HepG2 (cell line): ENCODE results near the gene TTLL10. TPM values are rescaled to one million over a fixed set of nuclear protein-coding genes. Genes with fewer than 3 reads are reported as not detected.

Experiments
- ASH2L ChIP-seq: fragments of 300-600, 200-600 bp; sonication (generic); IDR thresholded peaks from 2 replicates; pipeline ENCODE4 v1.7.0; 2017; ENCODE audit warnings: low read depth, mild to moderate bottlenecking, moderate library complexity, mixed read lengths, low read length; ENCODE audit not compliant: insufficient read length
- HNRNPL ChIP-seq: fragments of 200-400 bp; formaldehyde crosslinking; IDR thresholded peaks from 2 replicates; pipeline ENCODE4 v1.6.1; 2017; ENCODE audit warnings: mild to moderate bottlenecking, low read depth, low read length
- JUN ChIP-seq: sonication (generic); formaldehyde crosslinking; IDR thresholded peaks from 2 replicates; pipeline ENCODE4 v1.4.0; 2020; ENCODE audit warnings: mild to moderate bottlenecking, missing genetic modification reagents
- KAT7 ChIP-seq: IDR thresholded peaks from 2 replicates; pipeline ENCODE4 v1.6.1; 2018; ENCODE audit warnings: borderline replicate concordance, missing compliant biosample characterization
- KDM6A ChIP-seq: IDR thresholded peaks from 2 replicates; pipeline ENCODE4 v1.6.1; 2016; ENCODE audit warnings: low read depth
- PCBP1 ChIP-seq: fragments of 200-400 bp; formaldehyde crosslinking; IDR thresholded peaks from 2 replicates; pipeline ENCODE4 v1.6.1; 2017; ENCODE audit warnings: mild to moderate bottlenecking, low read depth, low read length, borderline replicate concordance
- PHF21A ChIP-seq: sonication (generic); formaldehyde crosslinking; IDR thresholded peaks from 2 replicates; pipeline ENCODE4 v1.5.0; 2020; ENCODE audit warnings: mild to moderate bottlenecking, missing genetic modification reagents
- RBFOX2 ChIP-seq: fragments of 200-400 bp; formaldehyde crosslinking; IDR thresholded peaks from 2 replicates; pipeline ENCODE4 v1.6.1; 2017; ENCODE audit warnings: low read depth, mild to moderate bottlenecking, low read length
- SMAD3 ChIP-seq: sonication (generic); formaldehyde crosslinking; IDR thresholded peaks from 2 replicates; pipeline ENCODE4 v1.4.0; 2020; ENCODE audit warnings: missing genetic modification reagents
- TAF1 ChIP-seq: sonication (generic); formaldehyde crosslinking; IDR thresholded peaks from 2 replicates; pipeline ENCODE4 v1.4.0; 2020; ENCODE audit warnings: missing genetic modification reagents
- U2AF1 ChIP-seq: fragments of 200-400 bp; formaldehyde crosslinking; optimal IDR thresholded peaks from 2 replicates; pipeline ENCODE3; 2017; ENCODE audit warnings: mild to moderate bottlenecking, low read depth, low read length
- YEATS2 ChIP-seq: sonication (generic); formaldehyde crosslinking; IDR thresholded peaks from 2 replicates; pipeline ENCODE4 v1.4.0; 2020; ENCODE audit warnings: missing genetic modification reagents, borderline replicate concordance
- ZBTB21 ChIP-seq: sonication (generic); formaldehyde crosslinking; IDR thresholded peaks from 2 replicates; pipeline ENCODE4 v1.4.0; 2020; ENCODE audit warnings: missing genetic modification reagents
- ZMYM4 ChIP-seq: sonication (generic); formaldehyde crosslinking; IDR thresholded peaks from 2 replicates; pipeline ENCODE4 v1.8.1; 2023; ENCODE audit warnings: mild to moderate bottlenecking, missing genetic modification reagents
- ZNF263 ChIP-seq: sonication (generic); formaldehyde crosslinking; IDR thresholded peaks from 2 replicates; pipeline ENCODE4 v1.4.0; 2020; ENCODE audit warnings: missing genetic modification reagents
- ZNF274 ChIP-seq: sonication (generic); formaldehyde crosslinking; IDR thresholded peaks from 2 replicates; pipeline ENCODE4 v1.5.1; 2020; ENCODE audit warnings: mild to moderate bottlenecking, missing genetic modification reagents
- ZNF430 ChIP-seq: sonication (generic); formaldehyde crosslinking; IDR thresholded peaks from 2 replicates; pipeline ENCODE4 v1.9.0; 2021; ENCODE audit warnings: mild to moderate bottlenecking, missing genetic modification reagents
- ZNF550 ChIP-seq: sonication (generic); formaldehyde crosslinking; IDR thresholded peaks from 2 replicates; pipeline ENCODE4 v1.4.0; 2020; ENCODE audit warnings: mild to moderate bottlenecking, missing genetic modification reagents, borderline replicate concordance
- polyA plus RNA-seq, 8 experiments: library from polyadenylated mRNA; depleted of rRNA in 3 of 8; stranded (reverse) in 7 of 8; unstranded in 1 of 8; fragments of >200 nt; fragmentation: Illumina TruSeq in 4 of 8; extraction: Trizol in 4 of 8; gene quantifications; 2 replicates each; pipeline versions ENCODE4 v1.2.1 to v1.2.3, GENCODE V29; 2011 to 2016; ENCODE audit warnings: low read depth in 4 of 8, missing spikeins in 1 of 8, mixed read lengths in 1 of 8; ENCODE audit not compliant: insufficient read depth in 1 of 8
- total RNA-seq, 5 experiments: library from RNA; depleted of rRNA; stranded (reverse); fragments of >200 nt; fragmentation: Illumina TruSeq; extraction: Trizol; gene quantifications; 2 replicates each; pipeline ENCODE4 v1.2.3, GENCODE V29; 2016; ENCODE audit warnings: low read depth in 1 of 5
- TF ChIP-seq, protein P1 (sequence below): sonication (generic); formaldehyde crosslinking; IDR thresholded peaks from 2 replicates; pipeline ENCODE4 v1.5.1; 2020; ENCODE audit warnings: mild to moderate bottlenecking, missing genetic modification reagents, moderate library complexity
- TF ChIP-seq, protein P2 (sequence below): sonication (generic); formaldehyde crosslinking; IDR thresholded peaks from 2 replicates; pipeline ENCODE4 v1.4.0; 2020; ENCODE audit warnings: missing genetic modification reagents, borderline replicate concordance
- TF ChIP-seq, protein P3 (sequence below): IDR thresholded peaks from 2 replicates; pipeline ENCODE4 v1.6.1; 2016; ENCODE audit warnings: mild to moderate bottlenecking

The TTLL10 gene
- total and polyA plus RNA-seq, 2 of the 13 experiments (the other 11 are each of a cell fraction or from before 2014, with no cell fraction given) = not detected

- TF ChIP-seq PHF21A (CRISPR knock-in tag) (peak; percentile 85), JUN (peak; percentile 47; the same call in 1 of the 2 replicates), KDM6A (CRISPR knock-in tag) (no peak; the same call in 1 of the 2 replicates), KAT7 (no peak; the same call in 1 of the 2 replicates), ZNF430 (CRISPR knock-in tag) (peak; percentile 88; the same call in 1 of the 2 replicates), ASH2L (no peak), HNRNPL (peak; percentile 96), ZNF263 (peak; percentile 28; the same call in 1 of the 2 replicates), ZNF550 (0 out of 2 replicates have a peak, but pooled peaks have one; percentile 31), U2AF1 (peak; percentile 66), ZNF274 (CRISPR knock-in tag) (peak; percentile 71), TAF1 (CRISPR knock-in tag) (peak; percentile 36; the same call in 1 of the 2 replicates), YEATS2 (CRISPR knock-in tag) (peak; percentile 62; the same call in 1 of the 2 replicates), SMAD3 (CRISPR knock-in tag) (peak; percentile 53; the same call in 1 of the 2 replicates), ZBTB21 (CRISPR knock-in tag) (peak; percentile 38; the same call in 1 of the 2 replicates), RBFOX2 (peak; percentile 83), ZMYM4 (CRISPR knock-in tag) (peak; percentile 49; the same call in 1 of the 2 replicates), PCBP1 (peak; percentile 59; the same call in 1 of the 2 replicates)
- TF ChIP-seq, protein P1, sequence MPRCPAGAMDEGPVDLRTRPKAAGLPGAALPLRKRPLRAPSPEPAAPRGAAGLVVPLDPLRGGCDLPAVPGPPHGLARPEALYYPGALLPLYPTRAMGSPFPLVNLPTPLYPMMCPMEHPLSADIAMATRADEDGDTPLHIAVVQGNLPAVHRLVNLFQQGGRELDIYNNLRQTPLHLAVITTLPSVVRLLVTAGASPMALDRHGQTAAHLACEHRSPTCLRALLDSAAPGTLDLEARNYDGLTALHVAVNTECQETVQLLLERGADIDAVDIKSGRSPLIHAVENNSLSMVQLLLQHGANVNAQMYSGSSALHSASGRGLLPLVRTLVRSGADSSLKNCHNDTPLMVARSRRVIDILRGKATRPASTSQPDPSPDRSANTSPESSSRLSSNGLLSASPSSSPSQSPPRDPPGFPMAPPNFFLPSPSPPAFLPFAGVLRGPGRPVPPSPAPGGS = peak; percentile 83; the same call in 1 of the 2 replicates
- TF ChIP-seq, protein P2, sequence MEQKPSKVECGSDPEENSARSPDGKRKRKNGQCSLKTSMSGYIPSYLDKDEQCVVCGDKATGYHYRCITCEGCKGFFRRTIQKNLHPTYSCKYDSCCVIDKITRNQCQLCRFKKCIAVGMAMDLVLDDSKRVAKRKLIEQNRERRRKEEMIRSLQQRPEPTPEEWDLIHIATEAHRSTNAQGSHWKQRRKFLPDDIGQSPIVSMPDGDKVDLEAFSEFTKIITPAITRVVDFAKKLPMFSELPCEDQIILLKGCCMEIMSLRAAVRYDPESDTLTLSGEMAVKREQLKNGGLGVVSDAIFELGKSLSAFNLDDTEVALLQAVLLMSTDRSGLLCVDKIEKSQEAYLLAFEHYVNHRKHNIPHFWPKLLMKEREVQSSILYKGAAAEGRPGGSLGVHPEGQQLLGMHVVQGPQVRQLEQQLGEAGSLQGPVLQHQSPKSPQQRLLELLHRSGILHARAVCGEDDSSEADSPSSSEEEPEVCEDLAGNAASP = peak; percentile 78; the same call in 1 of the 2 replicates
- TF ChIP-seq, protein P3, sequence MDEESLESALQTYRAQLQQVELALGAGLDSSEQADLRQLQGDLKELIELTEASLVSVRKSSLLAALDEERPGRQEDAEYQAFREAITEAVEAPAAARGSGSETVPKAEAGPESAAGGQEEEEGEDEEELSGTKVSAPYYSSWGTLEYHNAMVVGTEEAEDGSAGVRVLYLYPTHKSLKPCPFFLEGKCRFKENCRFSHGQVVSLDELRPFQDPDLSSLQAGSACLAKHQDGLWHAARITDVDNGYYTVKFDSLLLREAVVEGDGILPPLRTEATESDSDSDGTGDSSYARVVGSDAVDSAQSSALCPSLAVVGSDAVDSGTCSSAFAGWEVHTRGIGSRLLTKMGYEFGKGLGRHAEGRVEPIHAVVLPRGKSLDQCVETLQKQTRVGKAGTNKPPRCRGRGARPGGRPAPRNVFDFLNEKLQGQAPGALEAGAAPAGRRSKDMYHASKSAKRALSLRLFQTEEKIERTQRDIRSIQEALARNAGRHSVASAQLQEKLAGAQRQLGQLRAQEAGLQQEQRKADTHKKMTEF (CRISPR knock-in tag) = peak; percentile 69; the same call in 1 of the 2 replicates
Observed at GRCh38 chr1:1237874-1238701, 64.4 kb downstream of the TTLL10 start (continued).
